Measurements from ENCODE around the gene POLH.

- TF ChIP-seq CTCF (conservative IDR thresholded peaks at IDR 0.05; ENCODE audit: low read length): no peak
- TF ChIP-seq EZH2phosphoT487 (IDR thresholded peaks at IDR 0.05; ENCODE audit: borderline replicate concordance, low read depth, low read length): no peak
These were observed 52.6 kb downstream of the POLH start for GRCh38 chr6:43628393-43629103.

Measured in OCI-LY7 (cell line).